HEK293T (cell line): ENCODE results near the gene MSANTD7.
A peak's percentile ranks its signal among the peaks of the same experiment; 100 is the strongest.

Experiments used
- CTCF ChIA-PET: fragments of 350-600 bp; formaldehyde crosslinking; extraction: SDS; loops from one replicate; lab custom pipeline; 2021; ENCODE audit warnings: antibody characterized with exemption, inconsistent platforms; lab: Yijun Ruan, JAX
- POLR2A ChIA-PET: fragments of 350-600 bp; formaldehyde crosslinking; extraction: SDS; loops from one replicate; lab custom pipeline; 2020; ENCODE audit warnings: antibody characterized with exemption, inconsistent platforms; lab: Yijun Ruan, JAX
- DNase-seq: peaks from one replicate; pipeline ENCODE4 v3.0.0; 2012; ENCODE audit warnings: mixed read lengths; ENCODE audit errors: extremely low spot score
- ARNT ChIP-seq: fragments of 450-650 bp; IDR thresholded peaks from 2 replicates; pipeline ENCODE4 v1.6.1; 2017; ENCODE audit warnings: mild to moderate bottlenecking
- BHLHE40 ChIP-seq: fragments of 450-650 bp; IDR thresholded peaks from 2 replicates; pipeline ENCODE4 v1.6.1; 2016; ENCODE audit warnings: mild to moderate bottlenecking, moderate library complexity, borderline replicate concordance
- CTBP1 ChIP-seq: fragments of 450-650 bp; IDR thresholded peaks from 2 replicates; pipeline ENCODE4 v1.6.1; 2016; ENCODE audit warnings: borderline replicate concordance
- ELF4 ChIP-seq: fragments of 450-650 bp; IDR thresholded peaks from 2 replicates; pipeline ENCODE4 v1.6.1; 2017; ENCODE audit warnings: antibody characterized with exemption
- FOXA1 ChIP-seq: fragments of 450-650 bp; IDR thresholded peaks from 2 replicates; pipeline ENCODE4 v1.6.1; 2016; ENCODE audit warnings: mild to moderate bottlenecking
- FOXK2 ChIP-seq: fragments of 450-650 bp; IDR thresholded peaks from 2 replicates; pipeline ENCODE4 v1.6.1; 2016; ENCODE audit warnings: mild to moderate bottlenecking
- FOXM1 ChIP-seq: fragments of 450-650 bp; IDR thresholded peaks from 2 replicates; pipeline ENCODE4 v1.6.1; 2017; ENCODE audit warnings: mild to moderate bottlenecking, borderline replicate concordance
- HDGF ChIP-seq: fragments of 450-650 bp; IDR thresholded peaks from 2 replicates; pipeline ENCODE4 v1.6.1; 2017; ENCODE audit warnings: antibody characterized with exemption, borderline replicate concordance
- L3MBTL2 ChIP-seq: fragments of 450-650 bp; conservative IDR thresholded peaks from 2 replicates; pipeline ENCODE4 v1.6.1; 2016; ENCODE audit warnings: mild to moderate bottlenecking
- LEF1 ChIP-seq: fragments of 450-650 bp; IDR thresholded peaks from 2 replicates; pipeline ENCODE4 v1.6.1; 2017; ENCODE audit warnings: mild to moderate bottlenecking, borderline replicate concordance
- NFRKB ChIP-seq: fragments of 450-650 bp; IDR thresholded peaks from 2 replicates; pipeline ENCODE4 v1.6.1; 2016; ENCODE audit warnings: mild to moderate bottlenecking, moderate library complexity
- SP1 ChIP-seq: fragments of 450-650 bp; IDR thresholded peaks from 2 replicates; pipeline ENCODE4 v1.6.1; 2017
- SUZ12 ChIP-seq: fragments of 450-650 bp; IDR thresholded peaks from 2 replicates; pipeline ENCODE4 v1.6.1; 2016; ENCODE audit warnings: mild to moderate bottlenecking
- TARDBP ChIP-seq: fragments of 450-650 bp; IDR thresholded peaks from 2 replicates; pipeline ENCODE4 v1.6.1; 2016
- ZNF384 ChIP-seq: fragments of 450-650 bp; IDR thresholded peaks from 2 replicates; pipeline ENCODE4 v1.6.1; 2016
- TF ChIP-seq, protein P1 (sequence below): fragments of 450-650 bp; IDR thresholded peaks from 2 replicates; pipeline ENCODE4 v1.6.1; 2016

Gene MSANTD7

GRCh38 chr10:14826076-14826829 is 11.9 kb upstream of the MSANTD7 start:
- DNase-seq = no peak
- TF ChIP-seq ELF4 (no peak), FOXK2 (no peak), CTBP1 (no peak), SUZ12 (no peak), HDGF (no peak), ARNT (no peak), NFRKB (no peak), FOXA1 (no peak), ZNF384 (no peak), FOXM1 (no peak), L3MBTL2 (no peak), LEF1 (no peak), TARDBP (no peak), BHLHE40 (no peak), SP1 (no peak)
- TF ChIP-seq, protein P1, sequence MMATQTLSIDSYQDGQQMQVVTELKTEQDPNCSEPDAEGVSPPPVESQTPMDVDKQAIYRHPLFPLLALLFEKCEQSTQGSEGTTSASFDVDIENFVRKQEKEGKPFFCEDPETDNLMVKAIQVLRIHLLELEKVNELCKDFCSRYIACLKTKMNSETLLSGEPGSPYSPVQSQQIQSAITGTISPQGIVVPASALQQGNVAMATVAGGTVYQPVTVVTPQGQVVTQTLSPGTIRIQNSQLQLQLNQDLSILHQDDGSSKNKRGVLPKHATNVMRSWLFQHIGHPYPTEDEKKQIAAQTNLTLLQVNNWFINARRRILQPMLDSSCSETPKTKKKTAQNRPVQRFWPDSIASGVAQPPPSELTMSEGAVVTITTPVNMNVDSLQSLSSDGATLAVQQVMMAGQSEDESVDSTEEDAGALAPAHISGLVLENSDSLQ = no peak
- ChIA-PET POLR2A (interaction anchor here (0.5 to 0.9 kb wide), 2 partner anchors 11 to 36 kb away, joined by 3 to 4 read pairs; partner anchors contain the start of gene CDNF), CTCF (interaction anchor here (0.6 kb wide), 1 partner anchor 134 kb away, joined by 3 read pairs; no protein-coding TSS in a partner anchor)

- ChIA-PET POLR2A (interaction anchor here (1.1 kb wide), 1 partner anchor 10 kb away, joined by 3 read pairs; no protein-coding TSS in a partner anchor), CTCF (no interaction called here)
- TF ChIP-seq LEF1 = no peak
- TF ChIP-seq, protein P1 = no peak
- TF ChIP-seq NFRKB = no peak
- no peak for TF ChIP-seq L3MBTL2
- DNase-seq = no peak
Observed at GRCh38 chr10:14833106-14833505, 5.0 kb upstream of the MSANTD7 start.

GRCh38 chr10:14836208-14836607 is 1.9 kb upstream of the MSANTD7 start:
- CTCF ChIA-PET = interaction anchor here (2.9 kb wide), 1 partner anchor 12 kb away, joined by 20 read pairs; no protein-coding TSS in a partner anchor
- no peak for TF ChIP-seq L3MBTL2
- TF ChIP-seq, protein P1 = 0 out of 2 replicates have a peak, but pooled peaks have one; percentile 18
- DNase-seq = no peak
- POLR2A ChIA-PET = interaction anchor here (1.1 to 3.4 kb wide), 2 partner anchors 42 to 118 kb away, joined by 3 to 30 read pairs; partner anchors contain the start of genes DCLRE1C and SUV39H2

DNA sequence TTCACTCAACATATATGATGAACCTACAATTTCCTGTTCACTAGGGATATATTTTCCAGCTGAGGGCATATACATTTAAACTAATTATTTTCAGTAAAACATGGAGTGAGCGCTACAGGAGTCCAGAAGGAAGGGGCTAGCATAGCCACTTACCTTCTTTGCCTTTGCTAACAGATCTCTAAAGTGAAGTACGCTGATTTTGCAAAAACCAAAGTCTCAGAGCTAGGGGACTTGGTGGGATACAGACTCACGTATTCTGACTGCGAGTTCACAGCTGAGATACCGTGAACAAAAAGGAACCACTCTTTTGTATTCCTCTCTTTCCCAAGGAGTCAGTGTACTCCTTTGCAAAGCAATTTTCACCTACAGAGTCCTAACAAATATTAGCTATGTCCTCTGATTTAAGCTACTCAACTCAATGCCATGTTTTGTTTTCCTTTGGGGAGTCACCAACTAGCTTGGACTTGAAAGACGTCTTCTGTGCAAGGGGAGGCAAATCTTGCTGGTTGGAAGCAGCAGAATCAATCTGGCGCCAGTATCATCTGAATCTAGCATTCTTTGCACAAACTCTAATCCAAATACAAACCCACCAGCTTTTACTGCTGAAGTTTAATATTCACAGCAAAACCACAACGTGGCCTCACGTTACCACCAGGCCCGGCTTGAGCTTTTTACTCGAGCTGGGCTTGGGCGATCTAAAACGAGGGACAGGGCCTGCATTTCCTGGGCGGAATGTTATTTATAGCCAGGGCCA is 926 bp upstream of the MSANTD7 start:
- ChIA-PET POLR2A (interaction anchor here (0.6 to 3.5 kb wide), 24 partner anchors 9 to 328 kb away, joined by 3 to 41 read pairs (median 4); partner anchors contain the start of genes DCLRE1C, MEIG1 and SUV39H2), CTCF (interaction anchor here (0.6 to 2.9 kb wide), 7 partner anchors 12 to 338 kb away, joined by 3 to 20 read pairs (median 4); no protein-coding TSS in a partner anchor)
- TF ChIP-seq SUZ12 (no peak), FOXK2 (no peak), L3MBTL2 (no peak), SP1 (no peak), HDGF (no peak), ZNF384 (no peak), ELF4 (no peak), LEF1 (no peak), TARDBP (no peak), FOXA1 (no peak), FOXM1 (no peak), NFRKB (no peak), ARNT (no peak), BHLHE40 (no peak), CTBP1 (no peak)
- TF ChIP-seq, protein P1 = no peak
- no peak for DNase-seq

DNA sequence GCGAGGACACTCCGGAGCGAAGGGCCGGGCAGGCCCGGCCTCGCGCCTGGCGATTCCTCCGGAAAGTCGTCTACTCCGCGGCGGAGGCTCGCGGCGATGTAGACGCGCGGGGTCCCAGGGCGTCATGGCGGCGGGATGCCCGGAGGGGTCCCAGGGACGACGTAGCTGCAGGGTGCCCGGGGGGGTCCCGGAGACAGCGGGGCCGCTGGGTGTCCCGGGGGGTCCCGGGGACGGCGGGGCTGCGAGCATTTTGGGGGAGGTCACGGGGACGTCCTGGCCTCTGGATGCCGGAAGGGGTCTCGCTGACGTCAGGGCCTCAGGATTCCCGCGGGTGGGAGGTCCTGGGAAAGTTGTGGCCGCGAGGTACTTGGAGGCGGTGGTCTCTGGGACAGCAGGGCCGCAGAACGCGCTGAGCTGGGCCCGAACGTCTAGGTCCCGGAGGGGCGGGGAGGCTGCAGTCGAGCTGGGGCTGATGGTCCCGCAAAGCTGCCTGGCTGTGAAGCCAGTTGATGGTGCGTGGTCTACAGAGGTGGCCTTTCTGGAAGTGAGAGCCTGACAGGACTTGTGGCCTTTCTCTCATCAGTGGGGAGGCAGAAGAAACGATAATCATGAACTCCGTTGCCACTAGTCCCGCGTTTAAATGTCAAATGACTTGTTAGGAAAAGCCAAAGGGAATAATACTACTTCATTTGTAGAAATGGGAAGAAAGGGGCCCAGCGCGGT is 637 bp downstream of the MSANTD7 start:
- peak; percentile 42 for DNase-seq
- POLR2A ChIA-PET = interaction anchor here (0.6 to 3.5 kb wide), 19 partner anchors 9 to 276 kb away, joined by 3 to 41 read pairs (median 4); partner anchors contain the start of genes DCLRE1C, MEIG1 and SUV39H2
- CTCF ChIA-PET = interaction anchor here (1.2 to 2.9 kb wide), 2 partner anchors 15 to 340 kb away, joined by 4 to 20 read pairs; no protein-coding TSS in a partner anchor
- TF ChIP-seq L3MBTL2 = 0 out of 2 replicates have a peak, but pooled peaks have one; percentile 19
- no peak for TF ChIP-seq FOXA1
